AG10803 (cell line): Measurements from ENCODE around the gene NCAM2.

Experiments used
- DNase-seq: peaks from one replicate; pipeline ENCODE4 v3.0.0; 2010; ENCODE audit warnings: low read depth
- H3K4me3 ChIP-seq: 2 replicates; pipeline ENCODE4 v1.5.1; 2011; ENCODE audit warnings: mild to moderate bottlenecking, low read length, control low read depth
- CTCF ChIP-seq: conservative IDR thresholded peaks from 2 replicates; pipeline ENCODE4 v1.5.1; 2011; ENCODE audit warnings: mild to moderate bottlenecking, low read length, control low read depth, inconsistent platforms

NCAM2 gene

GRCh38 chr21:21025742-21026141, 27.5 kb downstream of the NCAM2 start:
- no peak for TF ChIP-seq CTCF
- H3K4me3 ChIP-seq: no peak overlapping the region
- DNase-seq: no peak

- no peak overlapping the region for H3K4me3 ChIP-seq
- peak; percentile 1 for DNase-seq
- no peak for TF ChIP-seq CTCF
Observed at GRCh38 chr21:21028275-21028820, 30.1 kb downstream of the NCAM2 start.

- DNase-seq: no peak
- H3K4me3 ChIP-seq: no peak overlapping the region
Observed at GRCh38 chr21:21029164-21029563, 31.0 kb downstream of the NCAM2 start.

GRCh38 chr21:21030311-21030710, 32.1 kb downstream of the NCAM2 start:
- no peak overlapping the region for H3K4me3 ChIP-seq
- TF ChIP-seq CTCF: no peak
- no peak for DNase-seq

More at GRCh38 chr21:21029164-21029563, 31.0 kb downstream of the NCAM2 start:
- no peak for TF ChIP-seq CTCF

- no peak for TF ChIP-seq CTCF
- H3K4me3 ChIP-seq: no peak overlapping the region
- no peak for DNase-seq
Observed at GRCh38 chr21:21034036-21034435, 35.8 kb downstream of the NCAM2 start.

- no peak for DNase-seq
- no peak overlapping the region for H3K4me3 ChIP-seq
- no peak for TF ChIP-seq CTCF
Observed at GRCh38 chr21:21039624-21040170, 41.5 kb downstream of the NCAM2 start.

- no peak for TF ChIP-seq CTCF
- no peak for DNase-seq
- H3K4me3 ChIP-seq: no peak overlapping the region
Observed at GRCh38 chr21:21045518-21045917, 47.3 kb downstream of the NCAM2 start.
